Measurements from ENCODE around the gene ZFP42. TPM values are rescaled to one million over a fixed set of nuclear protein-coding genes. Genes with fewer than 3 reads are reported as not detected.

Gene ZFP42
- total RNA-seq, 1 donor from 2014 or later, result not detected

DNA sequence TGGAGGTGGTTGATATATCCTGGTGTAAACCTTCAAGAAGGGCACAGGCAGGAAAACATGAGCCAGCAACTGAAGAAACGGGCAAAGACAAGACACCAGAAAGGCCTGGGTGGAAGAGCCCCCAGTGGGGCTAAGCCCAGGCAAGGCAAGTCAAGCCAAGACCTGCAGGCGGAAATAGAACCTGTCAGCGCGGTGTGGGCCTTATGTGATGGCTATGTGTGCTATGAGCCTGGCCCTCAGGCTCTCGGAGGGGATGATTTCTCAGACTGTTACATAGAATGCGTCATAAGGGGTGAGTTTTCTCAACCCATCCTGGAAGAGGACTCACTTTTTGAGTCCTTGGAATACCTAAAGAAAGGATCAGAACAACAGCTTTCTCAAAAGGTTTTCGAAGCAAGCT is 7.2 kb downstream of the ZFP42 start:
- Mint-ChIP-seq H3K27me3 (ENCODE audit: low read depth) (no peaks in the 10 kb centered on the region), H3K27ac (no peak overlapping the region), H3K36me3 (ENCODE audit: low read depth) (no peaks in the 10 kb centered on the region), H3K4me3 (ENCODE audit: low read depth) (no peak overlapping the region), H3K4me1 (ENCODE audit: low read depth) (no peaks in the 10 kb centered on the region), H3K9me3 (peaks cover 17% of the 10 kb centered on the region)
- DNase-seq (ENCODE audit: low spot score), result no peak
- intact Hi-C loops (cut with micrococcal nuclease), result no loop called here

DNA sequence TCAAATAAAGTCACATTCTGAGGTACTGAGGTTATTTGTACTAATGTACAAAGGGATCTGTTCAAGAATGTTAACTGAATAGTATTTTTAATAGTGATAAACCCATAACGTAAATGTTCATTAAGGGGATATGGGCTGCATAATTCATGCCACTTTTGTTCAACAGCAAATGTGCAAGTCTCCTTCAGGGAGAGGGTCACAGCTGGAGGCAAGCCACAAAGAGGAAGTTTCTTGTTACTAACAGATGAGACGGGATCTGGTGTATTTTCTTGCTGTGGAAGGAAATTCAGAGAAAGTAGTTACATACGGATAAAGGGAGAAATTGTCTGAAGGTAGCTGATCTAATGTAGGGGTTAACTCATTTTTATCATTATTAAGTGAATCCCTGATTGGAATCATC is 10.0 kb downstream of the ZFP42 start:
- Mint-ChIP-seq H3K9me3 (peaks cover 18% of the 10 kb centered on the region), H3K27me3 (ENCODE audit: low read depth) (no peaks in the 10 kb centered on the region), H3K27ac (no peak overlapping the region), H3K4me1 (ENCODE audit: low read depth) (no peaks in the 10 kb centered on the region), H3K4me3 (ENCODE audit: low read depth) (no peak overlapping the region), H3K36me3 (ENCODE audit: low read depth) (no peaks in the 10 kb centered on the region)
- intact Hi-C loops (cut with micrococcal nuclease), result no loop called here
- no peak for DNase-seq (ENCODE audit: low spot score)

DNA sequence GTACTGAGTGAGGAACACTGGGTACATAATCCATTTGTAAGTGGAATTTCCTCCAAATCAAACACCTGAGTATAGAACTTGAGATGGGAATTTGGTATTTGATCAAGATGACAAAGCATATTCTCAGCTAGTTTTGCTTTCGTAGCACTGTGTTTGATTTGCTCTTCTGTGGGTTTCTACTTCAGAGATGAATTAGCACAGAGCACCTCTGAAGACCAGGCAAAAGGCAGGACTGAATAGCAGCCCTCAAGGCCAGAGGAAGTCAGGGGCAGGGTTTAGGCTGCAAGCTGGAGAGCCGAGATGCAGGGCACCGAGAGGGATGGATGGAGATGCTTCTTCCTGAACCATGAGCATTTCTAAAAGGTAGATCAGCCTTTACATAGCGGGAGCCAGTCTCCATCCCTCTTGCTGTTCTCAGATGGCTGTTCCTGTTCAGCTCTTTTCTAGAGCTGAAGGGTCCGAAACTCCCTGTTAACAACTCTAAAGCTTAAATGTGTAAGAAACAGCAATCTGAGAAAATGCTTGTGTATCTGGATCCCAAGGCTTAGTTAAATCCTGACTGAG is 10.8 kb downstream of the ZFP42 start:
- intact Hi-C loops (cut with micrococcal nuclease), result no loop called here
- H3K9me3 Mint-ChIP-seq, result peaks cover 20% of the 10 kb centered on the region
- no peak overlapping the region for H3K4me3 Mint-ChIP-seq (ENCODE audit: low read depth)
- H3K27ac Mint-ChIP-seq, result no peak overlapping the region
- no peaks in the 10 kb centered on the region for H3K36me3 Mint-ChIP-seq (ENCODE audit: low read depth)
- no peak for DNase-seq (ENCODE audit: low spot score)
- no peaks in the 10 kb centered on the region for H3K27me3 Mint-ChIP-seq (ENCODE audit: low read depth)
- H3K4me1 Mint-ChIP-seq (ENCODE audit: low read depth), result no peaks in the 10 kb centered on the region

DNA sequence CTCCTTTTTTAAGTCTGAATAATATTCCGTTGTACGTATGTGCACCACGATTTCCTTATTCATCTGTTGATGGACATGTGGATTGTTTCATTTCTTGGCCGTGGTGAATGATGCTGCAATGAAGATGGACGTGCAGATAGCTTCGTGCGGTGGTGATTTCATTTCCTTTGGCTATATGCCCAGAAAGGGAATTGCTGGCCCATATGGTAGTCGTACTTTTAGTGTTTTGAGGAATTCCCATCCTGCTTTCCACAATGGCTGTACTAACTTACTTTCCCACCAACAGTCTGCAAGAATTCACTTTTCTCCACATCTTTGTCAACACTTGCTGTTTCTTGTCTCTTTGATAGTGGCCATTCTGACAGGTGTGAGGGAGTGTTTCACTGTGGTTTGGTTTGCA is 12.8 kb downstream of the ZFP42 start:
- H3K27ac Mint-ChIP-seq, result no peak overlapping the region
- intact Hi-C loops (cut with micrococcal nuclease), result no loop called here
- no peak overlapping the region for H3K4me3 Mint-ChIP-seq (ENCODE audit: low read depth)
- peaks cover 17% of the 10 kb centered on the region for H3K9me3 Mint-ChIP-seq
- no peak for DNase-seq (ENCODE audit: low spot score)
- no peaks in the 10 kb centered on the region for H3K4me1 Mint-ChIP-seq (ENCODE audit: low read depth)
- H3K36me3 Mint-ChIP-seq (ENCODE audit: low read depth), result no peaks in the 10 kb centered on the region
- H3K27me3 Mint-ChIP-seq (ENCODE audit: low read depth), result no peaks in the 10 kb centered on the region

DNA sequence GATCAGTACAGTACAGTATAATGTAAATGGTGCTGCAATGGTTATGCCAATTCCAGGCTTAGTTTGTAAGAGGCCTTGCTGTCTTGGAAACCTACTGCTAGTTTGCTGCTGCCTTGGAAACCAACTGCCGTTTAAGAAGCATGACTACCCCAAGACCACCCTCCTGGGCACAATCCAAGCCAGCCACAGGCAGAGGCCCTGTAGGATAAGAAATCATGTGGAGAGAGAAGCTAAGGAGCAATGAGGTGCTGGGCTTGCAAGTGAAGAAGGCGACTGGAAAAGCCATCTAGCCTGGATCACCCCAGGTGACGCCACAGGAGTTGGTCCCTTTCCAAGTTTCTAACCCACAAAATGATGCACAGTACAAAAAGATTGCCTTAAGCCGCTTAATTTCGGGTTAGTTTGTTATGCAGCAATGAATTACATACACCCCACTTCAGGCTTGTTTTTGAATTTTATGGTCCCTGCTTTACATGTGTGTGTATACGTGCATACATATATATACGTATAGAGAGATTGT is 16.9 kb downstream of the ZFP42 start:
- intact Hi-C loops (cut with micrococcal nuclease), result no loop called here
- no peaks in the 10 kb centered on the region for H3K4me1 Mint-ChIP-seq (ENCODE audit: low read depth)
- no peaks in the 10 kb centered on the region for H3K27me3 Mint-ChIP-seq (ENCODE audit: low read depth)
- no peak overlapping the region for H3K4me3 Mint-ChIP-seq (ENCODE audit: low read depth)
- peaks cover 27% of the 10 kb centered on the region for H3K9me3 Mint-ChIP-seq
- H3K27ac Mint-ChIP-seq, result no peak overlapping the region
- DNase-seq (ENCODE audit: low spot score), result no peak
- H3K36me3 Mint-ChIP-seq (ENCODE audit: low read depth), result no peaks in the 10 kb centered on the region

DNA sequence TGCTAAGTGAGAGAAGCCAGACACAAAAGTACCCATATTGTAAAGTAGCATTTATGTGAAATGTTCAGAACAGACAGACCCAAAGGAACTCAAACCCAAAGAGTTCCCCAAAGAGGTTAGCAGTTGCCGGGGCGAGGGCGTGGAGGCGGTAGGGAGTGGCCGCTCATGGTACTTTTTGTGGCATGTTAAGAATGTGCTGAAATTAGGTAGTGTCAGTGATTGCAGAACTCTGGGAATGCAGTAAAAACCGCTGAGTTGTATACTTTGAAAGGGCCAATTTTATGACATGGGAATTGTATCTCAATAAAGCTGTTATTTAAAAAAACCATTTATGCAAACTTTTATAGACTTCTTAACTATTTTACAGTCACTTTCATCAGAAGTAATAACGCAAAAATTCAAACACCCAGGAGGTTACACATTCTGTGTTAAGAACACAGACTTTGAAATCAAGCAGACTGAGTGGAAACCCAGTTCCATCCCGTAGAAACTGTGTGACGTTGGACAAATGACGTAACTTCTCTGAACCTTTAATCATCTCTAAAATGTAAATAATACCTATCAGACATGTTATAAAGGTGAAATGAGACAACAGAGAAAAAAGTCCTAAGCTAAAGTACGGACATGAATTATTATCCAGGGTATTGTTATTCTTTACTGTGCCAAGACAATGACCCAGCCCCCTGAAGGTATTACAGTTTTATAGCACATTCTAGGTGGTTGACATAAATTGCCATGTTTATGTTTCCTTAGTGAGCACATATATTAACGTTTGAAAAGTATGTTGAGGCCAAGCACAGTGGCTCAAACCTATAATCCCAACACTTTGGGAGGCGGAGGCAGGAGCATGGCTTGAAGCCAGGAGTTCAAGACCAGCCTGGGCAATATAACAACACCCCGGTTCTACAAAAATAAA is 19.7 kb downstream of the ZFP42 start:
- no peak for DNase-seq (ENCODE audit: low spot score)
- H3K27me3 Mint-ChIP-seq (ENCODE audit: low read depth), result no peaks in the 10 kb centered on the region
- no peak overlapping the region for H3K27ac Mint-ChIP-seq
- intact Hi-C loops (cut with micrococcal nuclease), result no loop called here
- H3K4me3 Mint-ChIP-seq (ENCODE audit: low read depth), result no peak overlapping the region
- H3K9me3 Mint-ChIP-seq, result peaks cover 21% of the 10 kb centered on the region
- no peaks in the 10 kb centered on the region for H3K36me3 Mint-ChIP-seq (ENCODE audit: low read depth)
- H3K4me1 Mint-ChIP-seq (ENCODE audit: low read depth), result no peaks in the 10 kb centered on the region

DNA sequence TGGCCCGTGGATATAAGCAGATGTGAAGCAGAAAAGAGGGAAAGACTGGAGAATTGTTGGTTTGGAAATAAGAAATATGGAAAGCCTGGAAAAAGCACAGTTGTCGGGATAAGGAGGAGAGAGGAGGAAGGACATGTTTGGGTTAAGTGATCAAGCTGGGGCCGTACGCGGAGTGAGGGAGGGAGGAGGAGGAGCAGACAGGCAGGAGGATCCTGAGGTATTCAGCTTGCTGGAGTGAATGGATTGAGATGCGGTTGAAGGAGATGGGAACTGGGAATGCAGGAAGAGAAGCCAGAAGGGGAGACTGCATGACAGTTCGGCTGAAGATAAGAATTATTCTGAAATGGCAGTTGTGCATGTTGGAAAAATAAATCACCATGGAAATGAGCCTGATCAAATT is 21.2 kb downstream of the ZFP42 start:
- no peaks in the 10 kb centered on the region for H3K27me3 Mint-ChIP-seq (ENCODE audit: low read depth)
- no peak overlapping the region for H3K27ac Mint-ChIP-seq
- H3K9me3 Mint-ChIP-seq, result peaks cover 19% of the 10 kb centered on the region
- no peaks in the 10 kb centered on the region for H3K4me1 Mint-ChIP-seq (ENCODE audit: low read depth)
- DNase-seq (ENCODE audit: low spot score), result no peak
- intact Hi-C loops (cut with micrococcal nuclease), result no loop called here
- no peak overlapping the region for H3K4me3 Mint-ChIP-seq (ENCODE audit: low read depth)
- no peaks in the 10 kb centered on the region for H3K36me3 Mint-ChIP-seq (ENCODE audit: low read depth)

DNA sequence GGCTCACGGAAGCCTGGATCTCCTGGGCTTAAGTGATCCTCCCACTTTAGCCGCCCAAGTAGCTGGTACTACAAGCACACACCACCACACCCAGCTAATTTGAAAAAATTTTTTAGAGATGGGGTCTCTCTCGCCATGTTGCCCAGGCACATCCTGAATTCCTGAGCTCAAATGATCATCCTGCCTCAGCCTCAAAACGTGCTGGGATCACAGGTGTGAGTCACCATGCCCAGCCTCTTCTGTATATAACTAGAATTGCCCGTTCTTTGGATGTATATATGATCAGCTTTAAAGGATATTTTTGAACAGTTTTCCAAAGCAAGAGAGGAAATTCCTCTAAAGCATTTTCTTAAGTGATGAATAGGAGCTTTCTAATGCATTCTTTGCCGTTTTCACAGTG is 22.7 kb downstream of the ZFP42 start:
- Mint-ChIP-seq H3K36me3 (ENCODE audit: low read depth) (no peaks in the 10 kb centered on the region), H3K27ac (no peak overlapping the region), H3K4me3 (ENCODE audit: low read depth) (no peak overlapping the region), H3K9me3 (peaks cover 32% of the 10 kb centered on the region), H3K27me3 (ENCODE audit: low read depth) (no peaks in the 10 kb centered on the region), H3K4me1 (ENCODE audit: low read depth) (no peaks in the 10 kb centered on the region)
- intact Hi-C loops (cut with micrococcal nuclease), result no loop called here
- no peak for DNase-seq (ENCODE audit: low spot score)

DNA sequence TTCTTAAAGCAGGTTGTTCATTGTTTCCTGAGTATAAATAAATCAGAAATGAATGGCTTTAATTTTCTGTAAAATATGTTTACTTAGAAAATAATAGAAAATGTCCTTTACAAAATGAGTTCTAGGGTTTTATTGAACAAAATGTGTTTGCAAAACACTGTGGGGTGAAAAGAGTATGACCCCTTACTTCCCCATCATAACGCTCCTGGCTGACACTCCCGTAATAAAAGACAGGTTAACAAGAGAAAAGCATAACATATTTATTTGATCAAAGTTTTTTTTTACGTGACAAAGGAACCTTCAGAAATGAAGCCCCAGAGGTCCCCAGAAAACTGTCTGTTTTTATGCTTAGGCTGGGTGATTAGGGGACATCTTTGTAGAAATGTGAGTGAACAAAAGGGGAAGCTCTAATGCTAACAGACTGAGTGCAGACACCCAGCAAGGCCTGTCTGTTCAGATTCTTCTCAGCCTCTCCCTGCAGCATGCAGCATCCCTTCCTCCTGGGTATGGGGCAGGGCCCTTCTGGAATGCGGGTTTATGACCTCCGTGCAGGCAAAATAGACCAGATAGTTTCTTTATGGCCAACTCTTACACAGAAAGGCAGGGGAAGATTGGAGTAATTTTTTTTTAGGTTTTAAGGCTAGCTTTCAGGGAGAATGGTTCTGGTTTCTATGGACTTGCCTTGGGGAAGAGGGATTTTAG is 26.1 kb downstream of the ZFP42 start:
- Mint-ChIP-seq H3K27ac (no peak overlapping the region), H3K27me3 (ENCODE audit: low read depth) (no peaks in the 10 kb centered on the region), H3K9me3 (peaks cover 27% of the 10 kb centered on the region), H3K4me1 (ENCODE audit: low read depth) (no peaks in the 10 kb centered on the region), H3K4me3 (ENCODE audit: low read depth) (no peak overlapping the region), H3K36me3 (ENCODE audit: low read depth) (no peaks in the 10 kb centered on the region)
- no peak for DNase-seq (ENCODE audit: low spot score)
- intact Hi-C loops (cut with micrococcal nuclease), result no loop called here

DNA sequence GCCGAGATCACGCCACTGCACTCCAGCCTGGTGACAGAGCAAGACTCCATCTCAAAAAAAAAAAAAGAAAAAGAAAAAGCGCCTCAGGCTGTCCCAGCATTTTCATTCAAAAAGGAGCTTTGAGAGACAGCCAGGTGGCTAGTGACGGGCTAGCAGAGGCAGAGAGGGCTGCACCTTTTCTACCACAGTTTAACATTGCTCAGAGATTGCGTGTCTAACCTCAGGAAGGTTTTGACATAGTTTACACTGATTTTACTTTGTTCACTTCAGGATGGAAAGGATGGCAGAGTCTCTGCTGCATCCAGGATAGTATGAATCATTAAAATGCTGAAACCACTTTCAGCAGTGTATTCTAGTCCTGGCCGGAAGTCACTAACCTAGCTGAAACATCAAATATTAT is 28.1 kb downstream of the ZFP42 start:
- H3K27me3 Mint-ChIP-seq (ENCODE audit: low read depth), result no peaks in the 10 kb centered on the region
- H3K4me1 Mint-ChIP-seq (ENCODE audit: low read depth), result no peaks in the 10 kb centered on the region
- H3K36me3 Mint-ChIP-seq (ENCODE audit: low read depth), result no peaks in the 10 kb centered on the region
- no peak overlapping the region for H3K4me3 Mint-ChIP-seq (ENCODE audit: low read depth)
- no peak overlapping the region for H3K27ac Mint-ChIP-seq
- H3K9me3 Mint-ChIP-seq, result peaks cover 32% of the 10 kb centered on the region
- intact Hi-C loops (cut with micrococcal nuclease), result no loop called here
- DNase-seq (ENCODE audit: low spot score), result no peak

DNA sequence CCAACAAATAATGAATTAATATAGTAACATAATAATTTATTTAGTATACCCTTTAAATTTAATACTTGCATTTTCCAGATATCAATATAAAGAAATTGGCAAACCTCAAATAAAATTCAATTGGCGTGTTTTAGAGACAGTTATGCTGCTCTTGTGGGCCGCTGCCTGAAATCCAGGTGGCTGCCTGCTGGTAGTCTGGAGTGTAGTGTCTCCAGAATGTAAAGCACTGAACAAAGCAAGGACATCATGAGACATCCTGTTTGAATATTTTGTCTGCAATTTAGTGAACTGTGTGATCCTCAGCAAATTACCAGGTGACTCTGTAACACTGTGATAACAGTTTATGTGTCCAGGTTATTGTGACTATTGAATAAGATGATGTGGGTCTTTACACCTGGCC is 29.9 kb downstream of the ZFP42 start:
- no peaks in the 10 kb centered on the region for H3K4me1 Mint-ChIP-seq (ENCODE audit: low read depth)
- H3K36me3 Mint-ChIP-seq (ENCODE audit: low read depth), result no peaks in the 10 kb centered on the region
- no peak for DNase-seq (ENCODE audit: low spot score)
- no peaks in the 10 kb centered on the region for H3K27me3 Mint-ChIP-seq (ENCODE audit: low read depth)
- H3K27ac Mint-ChIP-seq, result no peak overlapping the region
- H3K4me3 Mint-ChIP-seq (ENCODE audit: low read depth), result no peak overlapping the region
- peaks cover 47% of the 10 kb centered on the region for H3K9me3 Mint-ChIP-seq
- intact Hi-C loops (cut with micrococcal nuclease), result no loop called here

DNA sequence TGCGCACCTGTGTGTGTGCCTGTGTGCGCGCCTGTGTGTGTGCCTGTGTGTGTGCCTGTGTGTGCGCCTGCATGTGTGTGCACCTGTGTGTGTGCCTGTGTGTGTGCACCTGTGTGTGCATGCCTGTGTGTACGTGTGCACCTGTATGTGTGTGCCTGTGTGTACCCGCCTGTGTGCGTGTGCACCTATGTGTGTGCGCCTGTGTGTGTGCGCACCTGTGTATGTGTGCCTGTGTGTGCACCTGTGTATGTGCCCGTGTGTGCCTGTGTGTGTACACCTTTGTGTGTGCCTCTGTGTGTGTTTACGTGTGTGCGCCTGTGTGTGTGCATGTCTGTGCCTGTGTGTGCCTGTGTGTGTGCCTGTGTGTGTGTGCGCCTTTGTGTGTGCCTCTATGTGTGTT is 33.5 kb downstream of the ZFP42 start:
- Mint-ChIP-seq H3K4me3 (ENCODE audit: low read depth) (no peak overlapping the region), H3K9me3 (peaks cover 38% of the 10 kb centered on the region), H3K36me3 (ENCODE audit: low read depth) (no peaks in the 10 kb centered on the region), H3K27ac (no peak overlapping the region), H3K27me3 (ENCODE audit: low read depth) (no peaks in the 10 kb centered on the region), H3K4me1 (ENCODE audit: low read depth) (no peaks in the 10 kb centered on the region)
- intact Hi-C loops (cut with micrococcal nuclease), result no loop called here
- DNase-seq (ENCODE audit: low spot score), result no peak

DNA sequence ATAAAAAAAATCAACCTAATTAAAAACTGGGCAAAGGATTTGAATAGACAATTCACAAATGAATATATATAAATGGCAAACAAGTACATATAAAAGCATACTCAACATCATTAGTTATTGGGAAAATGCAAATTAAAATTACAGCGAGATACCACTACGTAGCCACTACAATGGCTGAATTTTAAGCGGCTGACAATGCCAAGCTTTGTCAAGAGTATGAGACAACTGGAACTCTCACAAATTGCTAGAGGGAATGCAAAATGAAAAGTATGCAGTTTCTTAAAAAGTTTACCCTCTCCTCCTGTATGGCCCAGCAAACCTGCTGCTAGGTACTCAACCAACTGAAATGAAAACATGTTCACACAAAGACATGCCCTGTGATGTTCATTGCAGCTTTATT is 34.8 kb downstream of the ZFP42 start:
- H3K4me3 Mint-ChIP-seq (ENCODE audit: low read depth), result no peak overlapping the region
- no peaks in the 10 kb centered on the region for H3K36me3 Mint-ChIP-seq (ENCODE audit: low read depth)
- H3K27me3 Mint-ChIP-seq (ENCODE audit: low read depth), result no peaks in the 10 kb centered on the region
- no peaks in the 10 kb centered on the region for H3K4me1 Mint-ChIP-seq (ENCODE audit: low read depth)
- peaks cover 38% of the 10 kb centered on the region for H3K9me3 Mint-ChIP-seq
- H3K27ac Mint-ChIP-seq, result no peak overlapping the region
- no peak for DNase-seq (ENCODE audit: low spot score)
- intact Hi-C loops (cut with micrococcal nuclease), result no loop called here
